Activated CD4-positive, alpha-beta T cell treated with anti-CD3 and anti-CD28 coated beads, Interleukin-2, Interleukin-4, amounts not matched to agents 100 ng/mL and 50 ng/mL, durations not matched to agents 16 hours and 8 hours (primary cell): ENCODE measurements around the gene POLR3H.
A peak's percentile ranks its signal among the peaks of the same experiment; 100 is the strongest.

Source experiments
- DNase-seq: peaks from one replicate; pipeline ENCODE4 v3.0.0-alpha.2; 2020; ENCODE audit warnings: low spot score

POLR3H gene

DNA sequence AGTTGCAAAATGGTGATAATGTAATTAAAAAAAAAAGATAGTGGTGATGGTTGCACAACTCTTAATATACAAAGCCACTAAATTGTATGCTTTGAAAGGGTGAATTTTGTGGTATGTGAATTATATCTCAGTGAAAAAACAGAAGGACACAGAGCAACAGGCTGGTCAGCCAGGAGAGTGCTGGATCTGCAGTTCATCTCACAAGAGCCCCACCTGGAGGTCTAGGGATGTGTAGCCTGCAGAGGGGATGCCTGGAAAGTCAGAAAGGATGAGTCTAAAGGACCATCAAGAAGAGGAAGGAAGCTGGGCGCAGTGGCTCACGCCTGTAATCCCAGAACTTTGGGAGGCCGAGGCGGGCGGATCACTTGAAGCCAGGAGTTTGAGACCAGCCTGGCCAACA, 9.0 kb downstream of the POLR3H start:
- DNase-seq = no peak

- no peak for DNase-seq
Observed at GRCh38 chr22:41534219-41534618, 10.1 kb downstream of the POLR3H start.

GRCh38 chr22:41532908-41533825, 11.1 kb downstream of the POLR3H start:
- peak; percentile 74 for DNase-seq

- no peak for DNase-seq
Observed at GRCh38 chr22:41531715-41532477, 12.4 kb downstream of the POLR3H start.

- no peak for DNase-seq
Observed at GRCh38 chr22:41530890-41531714, 13.2 kb downstream of the POLR3H start.

DNA sequence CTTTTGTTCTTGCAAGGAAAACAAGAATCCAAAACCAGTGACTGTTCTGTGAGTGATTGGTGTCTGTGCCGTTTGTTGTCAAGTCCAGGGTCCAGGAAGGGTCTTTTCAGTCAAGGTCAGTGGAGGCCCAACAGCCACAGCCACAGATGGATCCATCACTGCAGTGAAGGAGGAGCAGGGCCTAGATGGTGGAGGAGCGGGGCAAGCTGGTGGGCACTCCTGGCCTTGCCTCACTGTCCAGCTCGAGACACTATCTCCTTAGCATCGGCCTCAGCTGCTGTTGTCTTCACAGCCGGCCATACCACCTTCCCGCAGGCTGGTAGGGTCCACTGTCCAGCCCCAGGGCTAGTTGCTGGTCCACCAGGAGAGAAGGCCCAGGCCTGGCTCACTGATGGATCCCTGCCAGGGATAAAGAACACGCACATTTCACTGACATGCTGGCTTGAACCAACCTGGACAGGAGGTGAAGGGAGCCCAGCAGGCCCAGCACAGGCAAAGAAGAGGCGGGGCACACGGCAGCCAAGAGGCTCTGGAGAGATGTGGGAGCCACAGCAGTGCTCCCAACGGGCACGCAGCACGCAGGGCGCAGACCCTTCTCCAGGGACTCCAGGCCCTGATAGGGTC, 15.2 kb downstream of the POLR3H start:
- no peak for DNase-seq

- DNase-seq = no peak
Observed at GRCh38 chr22:41528132-41528766, 16.0 kb downstream of the POLR3H start.

DNA sequence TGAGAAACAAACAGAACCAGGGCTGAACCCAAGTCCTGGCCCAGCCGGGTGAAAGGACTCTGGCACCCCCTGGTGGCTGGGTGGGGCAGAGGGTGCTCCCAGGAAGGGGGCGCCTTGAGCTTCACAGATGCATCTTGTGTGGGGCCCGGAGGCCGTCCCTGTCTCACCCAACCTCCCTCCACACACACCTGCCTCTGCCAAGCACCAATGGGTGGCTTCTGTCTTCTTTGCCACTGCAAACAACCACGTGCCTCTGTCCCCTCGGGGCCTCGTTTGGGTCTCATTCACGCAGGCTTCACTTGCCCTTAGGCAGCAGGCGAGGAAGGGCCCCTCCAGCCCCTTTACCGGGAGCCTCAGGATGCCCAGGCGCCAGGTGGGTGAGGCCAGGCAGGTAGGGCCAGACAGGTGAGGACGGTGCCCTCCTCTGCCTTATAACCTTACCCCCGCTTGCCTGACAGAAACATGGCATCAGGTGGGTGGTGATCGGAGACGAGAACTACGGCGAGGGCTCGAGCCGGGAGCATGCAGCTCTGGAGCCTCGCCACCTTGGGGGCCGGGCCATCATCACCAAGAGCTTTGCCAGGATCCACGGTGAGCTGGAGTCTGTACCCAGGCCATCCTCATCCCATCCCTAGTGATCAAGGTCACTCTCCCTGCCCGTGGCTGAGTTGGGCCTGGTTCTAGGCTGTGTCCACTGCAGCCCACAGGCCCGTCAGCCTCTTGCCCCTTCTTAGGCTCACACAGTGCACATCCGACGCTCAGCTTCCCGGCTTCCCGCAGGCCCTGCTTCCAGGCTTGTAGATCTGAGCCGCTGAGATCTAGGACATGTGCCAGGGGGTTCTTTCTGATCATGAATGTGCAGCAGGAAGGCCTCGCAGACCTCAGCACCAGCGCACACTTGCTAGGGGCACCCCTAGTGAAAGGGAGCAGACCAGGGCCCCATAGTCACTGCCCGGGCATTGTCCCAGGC, 17.2 kb downstream of the POLR3H start:
- DNase-seq = peak; percentile 45

GRCh38 chr22:41526226-41526829, 17.9 kb downstream of the POLR3H start:
- no peak for DNase-seq

- no peak for DNase-seq
Observed at GRCh38 chr22:41525450-41526225, 18.6 kb downstream of the POLR3H start.

DNA sequence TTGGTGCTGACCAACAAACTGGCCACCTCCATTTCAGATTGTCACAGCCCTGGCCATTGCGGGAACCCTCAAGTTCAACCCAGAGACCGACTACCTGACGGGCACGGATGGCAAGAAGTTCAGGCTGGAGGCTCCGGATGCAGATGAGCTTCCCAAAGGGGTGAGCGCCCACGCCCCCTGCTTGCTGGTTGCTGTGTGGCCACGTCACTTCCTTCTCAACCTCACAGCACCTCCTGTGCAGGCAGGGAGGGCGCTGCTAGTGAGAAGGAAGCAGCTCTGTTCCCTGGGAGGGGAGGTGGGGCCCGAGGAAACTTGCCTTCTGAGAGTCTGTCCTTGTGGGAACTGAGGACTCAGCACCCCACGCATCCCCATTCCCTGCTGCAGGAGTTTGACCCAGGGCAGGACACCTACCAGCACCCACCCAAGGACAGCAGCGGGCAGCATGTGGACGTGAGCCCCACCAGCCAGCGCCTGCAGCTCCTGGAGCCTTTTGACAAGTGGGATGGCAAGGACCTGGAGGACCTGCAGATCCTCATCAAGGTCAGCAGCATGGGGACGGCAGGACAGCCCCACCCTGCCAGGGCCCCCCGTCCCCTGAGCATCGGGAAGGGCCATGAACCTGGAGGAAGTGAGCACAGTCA, 19.3 kb downstream of the POLR3H start:
- DNase-seq = peak; percentile 50

DNA sequence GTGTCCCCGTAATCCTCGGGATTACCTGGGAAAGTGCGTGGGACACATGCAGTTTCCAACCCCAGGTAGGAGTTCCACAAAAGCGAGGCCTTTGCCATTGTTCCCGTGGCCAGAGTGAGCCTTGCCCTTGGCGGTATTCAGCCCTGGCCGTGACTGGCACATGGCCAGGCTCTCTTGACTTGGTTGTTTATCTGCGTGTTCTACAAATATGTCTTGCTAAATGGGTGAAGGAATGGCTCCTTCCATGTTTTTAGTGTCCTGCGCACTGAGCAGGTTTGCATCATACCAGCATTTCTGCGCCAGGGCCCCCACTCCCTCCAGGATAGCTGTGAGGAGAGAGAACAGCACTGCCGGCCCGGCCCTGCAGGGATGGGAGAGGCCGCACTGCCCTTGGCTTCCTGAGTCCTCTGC, 20.0 kb downstream of the POLR3H start:
- no peak for DNase-seq

DNA sequence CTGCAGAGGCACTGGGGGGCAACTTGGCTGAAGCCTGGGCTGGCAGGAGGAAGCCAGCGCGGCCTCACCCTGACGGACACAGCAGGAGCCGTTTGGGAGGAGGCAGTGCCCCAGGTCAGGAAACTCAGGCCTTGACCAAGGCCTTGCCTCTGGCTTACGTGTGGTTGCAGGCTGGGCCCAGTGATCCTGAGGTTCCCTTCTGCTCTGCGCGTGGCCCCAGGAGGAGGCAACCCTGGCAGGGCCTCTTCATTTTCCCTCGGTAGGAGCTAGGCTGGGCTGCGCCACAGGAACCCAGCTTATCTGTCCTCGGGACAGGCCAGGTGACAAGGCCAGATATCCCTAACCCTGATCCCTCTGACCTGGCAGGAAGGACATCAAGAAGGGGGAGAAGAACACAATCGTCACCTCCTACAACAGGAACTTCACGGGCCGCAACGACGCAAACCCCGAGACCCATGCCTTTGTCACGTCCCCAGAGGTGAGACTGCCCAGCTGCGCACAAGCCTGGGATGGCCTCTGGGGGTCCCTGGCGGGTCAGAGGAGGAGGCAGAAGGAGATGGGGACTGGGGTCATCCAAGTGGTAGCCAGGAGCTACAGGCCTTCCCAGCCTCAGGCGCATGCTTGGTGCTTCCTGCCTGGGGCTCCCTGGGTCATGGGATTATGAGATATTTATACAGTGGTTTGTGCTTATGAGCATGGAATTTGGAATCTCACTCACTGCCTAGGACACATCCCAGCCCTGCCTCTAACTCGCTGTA, 20.6 kb downstream of the POLR3H start:
- DNase-seq = no peak

DNA sequence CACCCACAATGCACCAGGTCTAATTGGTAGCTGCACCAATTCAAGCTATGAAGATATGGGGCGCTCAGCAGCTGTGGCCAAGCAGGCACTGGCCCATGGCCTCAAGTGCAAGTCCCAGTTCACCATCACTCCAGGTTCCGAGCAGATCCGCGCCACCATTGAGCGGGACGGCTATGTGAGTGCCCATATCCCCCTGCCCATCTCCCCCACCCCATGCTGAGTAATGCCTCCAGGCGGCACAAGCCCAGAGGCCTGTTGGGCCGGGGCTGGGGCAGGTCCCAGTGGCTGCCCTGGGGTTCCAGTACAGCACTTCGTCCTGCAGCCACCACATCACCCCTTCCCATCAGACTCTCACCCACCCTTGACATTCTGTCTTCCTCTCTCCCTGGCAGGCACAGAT, 21.5 kb downstream of the POLR3H start:
- DNase-seq = no peak

DNA sequence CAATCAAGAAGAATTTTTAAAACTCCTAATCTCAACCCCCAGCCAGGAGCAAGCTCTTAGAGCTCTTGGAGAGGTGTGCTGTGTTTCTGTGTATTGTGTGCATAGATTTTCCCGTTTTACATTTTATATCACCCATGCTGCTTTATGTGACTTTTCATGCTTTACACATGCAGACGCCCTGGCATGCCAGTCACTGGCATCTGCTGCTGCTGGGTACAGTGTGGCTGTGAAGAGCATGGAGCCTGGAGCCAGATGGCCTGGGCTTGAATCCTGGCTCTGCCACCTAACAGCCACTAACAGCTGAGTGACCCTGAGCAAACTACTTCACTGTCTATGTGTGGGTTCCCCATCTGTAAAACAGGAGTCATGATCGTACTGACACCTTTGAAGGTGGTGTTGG, 23.1 kb downstream of the POLR3H start:
- no peak for DNase-seq

GRCh38 chr22:41518048-41518347, 26.3 kb downstream of the POLR3H start:
- no peak for DNase-seq

GRCh38 chr22:41517172-41518047, 26.9 kb downstream of the POLR3H start:
- no peak for DNase-seq
